ENCODE data around the gene FBXW4. TPM values are rescaled to one million over a fixed set of nuclear protein-coding genes. Genes with fewer than 3 reads are reported as not detected.

The FBXW4 gene
- total RNA-seq, 1 donor from 2014 or later: 33.4 TPM

DNA sequence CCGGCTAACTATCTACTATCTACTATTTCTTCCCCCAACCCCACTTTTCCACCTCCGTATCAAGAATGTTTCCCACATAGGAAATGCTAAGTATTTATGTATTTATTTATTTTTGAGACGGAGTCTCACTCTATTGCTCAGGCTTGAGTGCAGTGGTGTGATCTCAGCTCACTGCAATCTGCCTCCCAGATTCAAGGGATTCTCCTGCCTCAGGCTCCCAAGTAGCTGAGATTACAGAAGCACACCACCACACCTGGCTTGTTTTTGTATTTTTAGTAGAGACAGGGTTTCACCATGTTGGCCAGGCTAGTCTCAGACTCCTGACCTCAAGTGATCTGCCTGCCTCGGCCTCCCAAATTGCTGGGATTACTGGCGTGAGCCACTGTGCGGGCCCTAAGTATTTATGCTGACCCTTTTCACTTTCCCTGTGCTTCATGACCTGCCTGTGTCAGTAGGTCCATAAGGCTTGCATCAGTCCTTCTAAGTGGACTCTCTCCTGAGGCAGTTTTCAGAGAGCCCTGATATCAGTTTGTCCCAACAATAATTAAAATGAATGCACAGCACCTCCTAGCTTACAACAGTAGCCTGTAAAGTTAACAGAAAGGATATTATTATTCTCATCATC, 25.7 kb upstream of the FBXW4 start:
- H3K27me3 Mint-ChIP-seq (ENCODE audit: low read depth): peaks cover 16% of the 10 kb centered on the region
- no peak overlapping the region for H3K4me3 Mint-ChIP-seq
- H3K4me1 Mint-ChIP-seq: peaks cover 16% of the 10 kb centered on the region
- H3K9me3 Mint-ChIP-seq: no peaks in the 10 kb centered on the region
- TF ChIP-seq, protein P1, sequence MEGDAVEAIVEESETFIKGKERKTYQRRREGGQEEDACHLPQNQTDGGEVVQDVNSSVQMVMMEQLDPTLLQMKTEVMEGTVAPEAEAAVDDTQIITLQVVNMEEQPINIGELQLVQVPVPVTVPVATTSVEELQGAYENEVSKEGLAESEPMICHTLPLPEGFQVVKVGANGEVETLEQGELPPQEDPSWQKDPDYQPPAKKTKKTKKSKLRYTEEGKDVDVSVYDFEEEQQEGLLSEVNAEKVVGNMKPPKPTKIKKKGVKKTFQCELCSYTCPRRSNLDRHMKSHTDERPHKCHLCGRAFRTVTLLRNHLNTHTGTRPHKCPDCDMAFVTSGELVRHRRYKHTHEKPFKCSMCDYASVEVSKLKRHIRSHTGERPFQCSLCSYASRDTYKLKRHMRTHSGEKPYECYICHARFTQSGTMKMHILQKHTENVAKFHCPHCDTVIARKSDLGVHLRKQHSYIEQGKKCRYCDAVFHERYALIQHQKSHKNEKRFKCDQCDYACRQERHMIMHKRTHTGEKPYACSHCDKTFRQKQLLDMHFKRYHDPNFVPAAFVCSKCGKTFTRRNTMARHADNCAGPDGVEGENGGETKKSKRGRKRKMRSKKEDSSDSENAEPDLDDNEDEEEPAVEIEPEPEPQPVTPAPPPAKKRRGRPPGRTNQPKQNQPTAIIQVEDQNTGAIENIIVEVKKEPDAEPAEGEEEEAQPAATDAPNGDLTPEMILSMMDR (conservative IDR thresholded peaks at IDR 0.05): no peak
- DNase-seq (ENCODE audit: low read depth, low spot score): no peak
- H3K36me3 Mint-ChIP-seq (ENCODE audit: low read depth): no peaks in the 10 kb centered on the region
- H3K27ac Mint-ChIP-seq (ENCODE audit: unreplicated experiment): no peak overlapping the region

DNA sequence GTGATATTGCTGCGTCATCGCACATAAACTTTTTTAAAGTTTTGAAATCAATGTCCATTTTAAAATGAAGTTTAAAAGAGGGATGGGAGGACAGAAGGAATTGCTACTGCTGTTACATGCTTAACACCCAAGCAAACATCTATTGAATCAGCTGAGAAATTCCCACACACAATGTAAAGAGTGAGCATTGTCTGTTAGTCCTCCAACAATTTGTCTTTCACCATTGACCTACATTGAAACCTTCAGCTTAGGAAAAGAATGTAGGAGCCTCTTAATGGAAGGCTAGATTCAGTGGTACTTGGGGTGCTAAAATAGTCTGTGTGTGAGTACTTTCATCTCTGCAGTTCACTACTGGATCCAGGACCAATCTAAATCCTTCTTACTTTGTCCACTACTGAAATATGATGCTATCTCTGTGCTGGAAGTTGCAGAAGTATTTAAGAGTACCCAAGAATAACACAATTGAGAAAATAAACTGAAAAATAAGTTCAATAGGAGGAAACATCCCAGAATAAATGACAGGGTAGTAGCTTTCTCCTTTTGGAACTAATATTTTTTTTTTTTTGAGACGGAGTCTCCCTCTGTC, 23.8 kb upstream of the FBXW4 start:
- peaks cover 13% of the 10 kb centered on the region for H3K27me3 Mint-ChIP-seq (ENCODE audit: low read depth)

DNA sequence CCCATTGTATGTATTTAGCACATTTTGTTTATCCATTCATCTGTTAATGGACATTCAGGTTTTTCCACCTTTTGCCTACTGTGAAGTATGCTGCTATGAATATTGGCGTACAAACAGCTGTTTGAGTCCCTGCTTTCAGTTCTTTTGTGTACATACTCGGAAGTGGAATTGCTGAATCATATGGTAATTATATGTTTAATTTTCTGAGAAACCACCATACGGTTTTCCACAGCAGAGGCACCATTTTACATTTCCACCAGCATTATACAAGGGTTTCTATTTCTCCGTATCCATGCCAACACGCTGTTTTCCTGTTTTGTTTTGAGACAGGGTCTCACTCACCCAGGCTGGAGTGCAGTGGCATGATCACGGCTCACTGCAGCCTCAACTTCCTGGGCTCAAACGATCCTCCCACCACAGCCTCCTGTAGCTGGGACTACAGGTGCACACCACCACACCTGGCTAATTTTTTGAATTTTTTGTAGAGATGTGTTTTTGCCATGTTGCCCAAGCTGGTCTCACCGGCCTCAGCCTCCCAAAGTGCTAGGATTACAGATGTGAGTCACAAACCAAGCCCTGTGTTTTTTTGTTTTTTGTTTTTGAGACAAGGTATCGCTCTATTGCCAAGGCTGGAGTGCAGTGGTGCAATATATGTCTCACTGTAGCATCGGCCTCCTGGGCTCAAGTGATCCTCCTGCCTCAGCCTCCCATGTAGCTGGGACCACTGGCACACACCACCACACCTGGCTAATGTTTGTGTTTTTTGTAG, 22.1 kb upstream of the FBXW4 start:
- Mint-ChIP-seq H3K27me3 (ENCODE audit: low read depth) (peaks cover 13% of the 10 kb centered on the region), H3K4me1 (peaks cover 3% of the 10 kb centered on the region), H3K36me3 (ENCODE audit: low read depth) (no peaks in the 10 kb centered on the region), H3K27ac (ENCODE audit: unreplicated experiment) (no peak overlapping the region), H3K9me3 (no peaks in the 10 kb centered on the region), H3K4me3 (no peak overlapping the region)
- DNase-seq (ENCODE audit: low read depth, low spot score): no peak
- TF ChIP-seq, protein P1 (conservative IDR thresholded peaks at IDR 0.05): no peak

More for the DNA sequence above, 23.8 kb upstream of the FBXW4 start:
- peaks cover 3% of the 10 kb centered on the region for H3K4me1 Mint-ChIP-seq
- TF ChIP-seq, protein P1 (conservative IDR thresholded peaks at IDR 0.05): no peak
- H3K36me3 Mint-ChIP-seq (ENCODE audit: low read depth): no peaks in the 10 kb centered on the region
- DNase-seq (ENCODE audit: low read depth, low spot score): no peak
- H3K27ac Mint-ChIP-seq (ENCODE audit: unreplicated experiment): no peak overlapping the region
- H3K9me3 Mint-ChIP-seq: no peaks in the 10 kb centered on the region
- H3K4me3 Mint-ChIP-seq: no peak overlapping the region

DNA sequence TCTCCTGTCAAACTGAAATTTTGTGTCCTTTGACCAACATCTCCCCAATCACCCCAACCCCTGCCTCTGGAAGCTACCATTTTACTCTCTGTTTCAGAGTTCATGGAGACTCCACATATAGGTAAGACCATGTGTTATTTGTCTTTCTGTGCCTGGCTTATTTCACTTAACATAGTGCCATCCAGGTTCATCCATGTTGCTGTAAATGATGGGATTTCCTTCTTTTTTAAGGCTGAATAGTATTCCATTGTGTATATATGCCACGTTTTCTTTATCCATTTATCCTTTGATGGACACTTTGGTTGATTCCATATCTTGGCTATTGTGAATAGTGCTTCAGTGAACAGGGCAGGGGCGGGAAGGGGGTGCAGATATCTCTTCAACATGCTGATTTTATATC, 18.0 kb upstream of the FBXW4 start:
- Mint-ChIP-seq H3K4me1 (peaks cover 8% of the 10 kb centered on the region), H3K9me3 (no peaks in the 10 kb centered on the region), H3K27me3 (ENCODE audit: low read depth) (peaks cover 30% of the 10 kb centered on the region), H3K4me3 (no peak overlapping the region), H3K27ac (ENCODE audit: unreplicated experiment) (no peak overlapping the region), H3K36me3 (ENCODE audit: low read depth) (no peaks in the 10 kb centered on the region)
- TF ChIP-seq, protein P1 (conservative IDR thresholded peaks at IDR 0.05): no peak
- no peak for DNase-seq (ENCODE audit: low read depth, low spot score)

DNA sequence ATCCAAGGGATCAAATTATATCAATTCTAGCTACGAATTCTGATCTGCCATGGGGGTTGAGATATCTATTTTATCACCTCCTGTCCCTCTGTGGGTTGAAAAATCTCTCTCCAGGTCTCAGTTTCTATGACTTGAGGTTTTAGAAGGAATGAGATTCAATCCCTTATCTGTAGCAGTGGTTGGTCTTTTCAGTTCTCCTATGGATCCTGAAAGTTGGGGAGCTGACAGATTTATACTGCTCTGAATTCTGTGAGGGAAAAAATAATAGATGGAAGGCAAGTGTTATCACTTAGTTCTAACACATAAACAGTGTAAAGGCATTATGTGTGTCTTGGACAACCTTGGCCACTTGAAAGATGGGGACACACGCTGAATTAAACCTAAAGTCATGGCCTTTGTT, 15.8 kb upstream of the FBXW4 start:
- Mint-ChIP-seq H3K4me1 (peaks cover 8% of the 10 kb centered on the region), H3K27me3 (ENCODE audit: low read depth) (peaks cover 46% of the 10 kb centered on the region), H3K4me3 (no peak overlapping the region), H3K36me3 (ENCODE audit: low read depth) (no peaks in the 10 kb centered on the region), H3K27ac (ENCODE audit: unreplicated experiment) (no peak overlapping the region), H3K9me3 (no peaks in the 10 kb centered on the region)
- DNase-seq (ENCODE audit: low read depth, low spot score): no peak
- TF ChIP-seq, protein P1 (conservative IDR thresholded peaks at IDR 0.05): no peak
